Measurements from ENCODE around the gene IQGAP2.
"Not testable (repeated sequence)": the region's sequence is repeated elsewhere in the genome, so short reads cannot be mapped to it uniquely, and the experiment has no call there.

The IQGAP2 gene

DNA sequence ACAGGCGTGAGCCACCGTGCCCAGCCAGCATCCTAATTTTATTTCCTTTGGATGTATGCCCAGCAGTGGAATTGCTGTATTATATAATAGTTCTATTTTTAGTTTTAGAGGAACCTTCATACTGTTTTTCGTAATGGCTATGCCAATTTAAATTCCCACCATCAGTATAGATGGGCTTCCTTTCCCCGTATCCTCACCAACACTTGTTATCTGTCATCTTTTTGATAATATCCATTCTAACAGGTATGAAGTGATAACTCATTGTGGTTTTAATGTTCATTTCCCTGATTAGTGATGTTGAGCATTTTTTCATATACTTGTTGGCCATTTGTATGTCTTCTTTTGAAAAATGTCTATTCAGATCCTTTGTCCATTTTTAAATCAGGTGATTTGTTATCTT lies 325.9 kb downstream of the IQGAP2 start:
- no peak for DNase-seq

DNA sequence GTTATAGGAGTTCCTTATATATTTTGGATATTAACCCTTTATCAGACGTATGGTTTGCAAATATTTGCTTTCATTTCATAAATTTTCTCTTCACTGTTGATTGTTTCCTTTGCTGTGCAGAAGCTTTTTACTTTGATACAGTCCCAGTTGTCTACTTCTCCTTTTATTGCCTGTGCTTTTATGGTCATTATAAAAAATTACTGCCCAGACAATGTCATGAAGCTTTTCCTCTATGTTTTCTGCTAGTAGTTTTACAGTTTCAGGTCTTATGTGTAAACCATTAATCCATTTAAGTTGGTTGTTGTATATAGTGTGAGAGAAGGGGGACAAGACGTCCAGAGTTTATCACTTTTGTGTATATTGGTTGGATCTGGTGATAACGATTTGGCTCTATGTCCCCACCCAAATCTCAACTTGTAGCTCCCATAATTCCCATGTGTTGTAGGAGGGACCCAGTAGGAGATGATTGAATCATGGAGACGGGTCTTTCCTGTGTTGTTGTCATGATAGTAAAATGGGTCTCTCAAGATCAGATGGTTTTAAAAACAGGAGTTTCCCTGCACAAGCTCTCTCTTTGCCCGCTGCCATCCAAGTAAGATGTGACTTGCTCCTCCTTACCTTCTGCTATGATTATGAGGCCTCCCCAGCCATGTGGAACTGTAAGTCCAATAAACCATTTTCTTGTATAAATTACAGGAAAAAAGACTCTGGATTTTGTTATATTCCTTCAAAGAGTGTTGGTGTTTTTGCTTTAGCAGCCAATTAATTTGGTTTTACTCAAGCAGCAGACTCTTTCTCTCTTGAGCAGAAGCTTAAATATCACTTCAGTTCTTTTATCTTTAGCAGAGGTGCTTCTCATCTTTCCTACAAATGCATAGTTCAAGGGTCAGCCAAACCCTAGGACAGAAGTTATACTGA lies 326.5 kb downstream of the IQGAP2 start:
- no peak for DNase-seq

DNA sequence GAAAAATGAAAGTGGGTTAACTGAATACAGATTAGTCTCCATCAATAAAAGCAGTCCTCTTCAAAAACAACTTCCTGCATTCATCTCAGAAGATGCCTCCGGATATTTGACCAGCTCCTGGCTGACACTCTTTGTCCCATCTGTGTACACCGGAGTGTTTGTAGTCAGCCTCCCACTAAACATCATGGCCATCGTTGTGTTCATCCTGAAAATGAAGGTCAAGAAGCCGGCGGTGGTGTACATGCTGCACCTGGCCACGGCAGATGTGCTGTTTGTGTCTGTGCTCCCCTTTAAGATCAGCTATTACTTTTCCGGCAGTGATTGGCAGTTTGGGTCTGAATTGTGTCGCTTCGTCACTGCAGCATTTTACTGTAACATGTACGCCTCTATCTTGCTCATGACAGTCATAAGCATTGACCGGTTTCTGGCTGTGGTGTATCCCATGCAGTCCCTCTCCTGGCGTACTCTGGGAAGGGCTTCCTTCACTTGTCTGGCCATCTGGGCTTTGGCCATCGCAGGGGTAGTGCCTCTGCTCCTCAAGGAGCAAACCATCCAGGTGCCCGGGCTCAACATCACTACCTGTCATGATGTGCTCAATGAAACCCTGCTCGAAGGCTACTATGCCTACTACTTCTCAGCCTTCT lies 329.4 kb downstream of the IQGAP2 start:
- DNase-seq: no peak

DNA sequence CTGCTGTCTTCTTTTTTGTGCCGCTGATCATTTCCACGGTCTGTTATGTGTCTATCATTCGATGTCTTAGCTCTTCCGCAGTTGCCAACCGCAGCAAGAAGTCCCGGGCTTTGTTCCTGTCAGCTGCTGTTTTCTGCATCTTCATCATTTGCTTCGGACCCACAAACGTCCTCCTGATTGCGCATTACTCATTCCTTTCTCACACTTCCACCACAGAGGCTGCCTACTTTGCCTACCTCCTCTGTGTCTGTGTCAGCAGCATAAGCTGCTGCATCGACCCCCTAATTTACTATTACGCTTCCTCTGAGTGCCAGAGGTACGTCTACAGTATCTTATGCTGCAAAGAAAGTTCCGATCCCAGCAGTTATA lies 329.9 kb downstream of the IQGAP2 start:
- no peak for DNase-seq

DNA sequence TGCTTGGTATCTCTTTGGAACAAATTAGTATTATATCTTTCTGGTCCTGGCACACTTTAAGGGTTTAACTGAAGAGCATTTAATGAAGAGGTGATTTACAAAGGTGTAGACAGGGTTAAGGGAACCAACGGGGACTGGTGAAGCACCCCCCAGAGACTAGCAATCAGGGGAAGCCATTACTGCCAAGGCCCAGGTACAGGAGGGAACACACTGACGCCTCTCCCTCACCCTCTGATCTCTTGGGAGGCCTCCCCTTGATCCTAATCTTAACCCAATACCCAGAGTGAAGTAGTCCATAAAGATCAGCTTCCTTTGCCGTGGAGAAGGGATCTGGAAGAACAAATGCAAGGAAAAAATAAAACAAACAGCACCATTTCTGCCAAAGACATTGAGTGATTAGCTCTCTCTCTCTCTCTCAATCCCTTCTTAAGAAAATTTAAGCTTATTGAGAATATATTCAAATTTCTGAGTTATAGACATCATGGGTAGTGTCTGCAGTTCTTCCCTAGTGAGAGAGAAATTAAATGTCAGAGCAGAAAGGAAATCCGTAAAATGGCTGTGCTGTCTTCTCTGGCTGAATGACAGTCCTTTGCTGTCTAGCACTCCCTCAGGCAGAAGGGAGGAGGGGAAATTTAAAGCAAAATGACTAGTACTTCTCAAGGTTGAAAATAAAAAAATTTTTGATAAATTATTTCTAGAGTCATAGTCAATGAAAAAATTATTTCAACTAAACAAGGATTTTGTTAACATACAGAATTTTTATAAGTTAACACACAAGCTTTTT lies 332.9 kb downstream of the IQGAP2 start:
- DNase-seq: no peak

DNA sequence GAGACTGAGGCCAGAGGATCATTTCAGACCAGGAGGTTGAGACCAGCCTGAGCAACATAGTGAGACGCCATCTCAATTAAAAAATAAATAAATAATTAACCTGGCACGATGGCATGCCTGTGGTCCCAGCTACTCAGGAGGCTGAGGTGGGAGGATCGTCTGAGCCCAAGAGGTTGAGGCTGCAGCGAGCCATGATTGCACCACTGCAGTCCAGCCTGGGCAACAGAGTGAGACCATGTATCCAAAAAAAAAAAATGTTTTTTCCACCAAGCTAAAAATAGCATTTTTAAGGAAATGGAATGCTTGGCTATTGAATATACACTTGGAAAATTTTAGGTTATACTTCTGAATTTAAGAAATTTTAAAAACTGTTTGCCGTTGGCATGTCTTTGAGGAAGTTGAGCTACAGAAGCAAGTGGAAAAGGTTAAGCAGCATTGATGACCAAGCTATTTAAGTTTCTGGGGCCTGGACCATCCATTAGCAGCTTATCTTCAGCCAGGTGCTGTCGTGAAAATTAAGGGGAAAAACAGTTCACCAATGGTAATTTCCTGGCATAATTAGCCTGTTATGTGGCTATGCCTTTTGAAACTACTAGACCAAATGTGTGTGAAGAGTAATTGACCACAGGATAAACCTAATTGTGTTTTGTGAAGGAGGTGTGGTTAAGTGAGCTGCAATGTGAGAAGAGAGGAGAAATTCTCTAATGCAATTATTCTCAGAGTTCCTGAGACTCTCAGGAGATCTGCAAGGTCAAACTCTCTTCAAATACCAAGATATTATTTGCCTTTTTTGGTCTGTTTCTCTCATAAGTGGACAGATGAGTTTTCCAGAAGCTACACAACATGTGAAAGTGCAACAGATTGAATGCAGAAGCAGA lies 333.8 kb downstream of the IQGAP2 start:
- no peak for DNase-seq

DNA sequence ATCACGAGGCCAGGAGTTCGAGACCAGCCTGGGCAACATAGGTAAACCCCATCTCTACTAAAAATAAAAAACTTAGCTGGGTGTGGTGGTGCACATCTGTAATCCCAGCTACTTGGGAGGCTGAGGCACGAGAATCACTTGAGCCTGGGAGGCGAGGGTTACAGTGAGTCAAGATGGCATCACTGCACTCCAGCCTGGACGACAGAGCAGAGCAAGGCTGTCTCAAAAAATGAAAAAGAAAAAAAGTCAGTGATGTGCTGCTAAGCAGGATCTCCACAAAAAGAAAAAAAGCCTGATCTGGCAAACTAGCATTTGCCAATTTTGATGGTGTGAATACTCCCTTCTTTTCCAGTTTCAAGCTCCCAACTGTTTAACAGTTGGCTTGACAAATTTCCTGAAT lies 334.8 kb downstream of the IQGAP2 start:
- DNase-seq: no peak

DNA sequence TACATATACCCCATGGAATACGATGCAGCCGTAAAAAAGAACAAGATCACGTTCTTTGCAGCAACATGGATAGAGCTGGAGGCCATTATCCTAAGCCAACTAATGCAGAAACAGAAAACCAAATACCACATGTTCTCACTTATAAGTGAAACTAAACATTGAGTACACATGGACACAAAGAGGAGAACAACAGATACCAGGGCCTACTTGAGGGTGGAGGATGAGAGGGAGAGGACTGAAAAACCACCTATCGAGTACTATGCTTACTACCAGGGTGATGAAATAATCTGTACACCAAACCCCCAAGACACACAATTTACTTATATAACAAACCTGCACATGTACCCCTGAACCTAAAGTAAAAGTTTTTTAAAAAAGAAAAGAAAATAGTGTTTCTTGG lies 338.4 kb downstream of the IQGAP2 start:
- DNase-seq: not testable (repeated sequence)

DNA sequence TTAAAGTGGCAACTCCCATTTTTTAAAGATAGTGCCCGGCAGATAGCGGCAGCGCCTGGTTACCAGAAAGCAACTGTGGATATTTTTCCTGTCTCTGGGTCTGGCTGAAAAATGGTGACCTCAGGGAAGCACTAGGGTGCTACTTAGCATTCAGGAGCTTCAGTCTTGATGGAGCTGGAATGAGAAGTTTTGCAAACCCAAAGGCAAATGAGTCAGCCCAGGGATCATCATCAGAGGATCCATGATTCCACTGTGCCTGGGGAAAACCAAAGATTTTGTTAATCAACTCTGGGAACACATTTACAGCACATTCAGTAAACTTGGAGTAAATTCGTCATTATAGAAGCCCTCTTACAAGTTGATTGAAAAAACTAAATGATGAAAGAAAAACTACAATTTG lies 339.5 kb downstream of the IQGAP2 start:
- DNase-seq: no peak

DNA sequence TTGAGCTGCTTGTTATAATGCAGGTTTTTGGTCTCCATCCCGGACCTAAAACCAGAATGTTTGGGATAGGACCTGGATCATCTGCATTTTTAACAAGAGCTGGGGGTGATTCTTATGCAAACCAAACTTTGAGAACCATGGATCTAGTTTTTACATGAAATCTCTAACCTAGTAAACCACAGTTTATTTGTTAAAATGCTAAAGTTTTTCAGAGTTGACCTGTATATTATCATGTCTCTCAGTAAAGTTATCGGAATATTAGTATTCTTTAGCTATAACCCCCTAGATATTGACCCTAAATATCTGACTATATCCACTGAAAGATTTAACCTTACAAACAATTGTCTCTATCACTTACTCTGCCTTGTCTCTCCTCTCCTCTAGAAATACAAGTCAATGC lies 341.5 kb downstream of the IQGAP2 start:
- DNase-seq: no peak

DNA sequence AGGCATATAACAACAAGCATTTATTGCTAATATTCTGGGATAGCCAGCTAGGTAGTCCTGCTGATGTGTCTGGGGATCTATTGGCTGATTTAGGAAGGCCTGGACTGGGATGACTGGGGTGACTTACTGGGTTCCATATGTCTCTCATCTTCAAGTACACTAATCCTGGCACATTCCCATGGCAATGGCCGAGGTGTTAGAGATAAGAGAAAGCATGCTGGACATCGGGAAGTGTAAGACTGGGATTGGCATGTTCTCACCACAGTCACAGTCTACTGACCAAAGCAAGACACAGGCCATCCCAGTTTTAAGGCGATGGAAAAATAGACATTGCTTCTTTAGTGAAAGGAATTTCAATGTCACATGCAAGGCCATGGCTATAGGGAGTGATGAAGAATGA lies 342.6 kb downstream of the IQGAP2 start:
- no peak for DNase-seq

DNA sequence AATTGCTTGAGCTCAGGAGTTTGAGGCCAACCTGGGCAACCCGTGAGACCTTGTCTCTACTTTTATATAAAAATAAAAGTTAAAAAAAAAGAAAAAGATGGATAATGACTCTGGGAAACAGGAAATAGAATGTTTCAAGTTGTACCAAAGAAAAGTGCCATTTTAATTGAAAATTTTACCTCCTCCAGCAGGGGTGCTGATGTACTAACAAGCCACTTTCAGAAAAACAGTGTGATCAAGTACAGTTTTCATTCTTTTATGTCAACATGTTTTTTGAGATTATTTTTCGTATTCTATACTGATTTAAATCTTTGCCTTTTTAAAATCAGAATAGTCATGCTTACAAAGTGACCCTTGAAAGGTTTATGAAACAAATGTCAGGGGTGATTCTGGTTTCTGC lies 343.6 kb downstream of the IQGAP2 start:
- DNase-seq: no peak

DNA sequence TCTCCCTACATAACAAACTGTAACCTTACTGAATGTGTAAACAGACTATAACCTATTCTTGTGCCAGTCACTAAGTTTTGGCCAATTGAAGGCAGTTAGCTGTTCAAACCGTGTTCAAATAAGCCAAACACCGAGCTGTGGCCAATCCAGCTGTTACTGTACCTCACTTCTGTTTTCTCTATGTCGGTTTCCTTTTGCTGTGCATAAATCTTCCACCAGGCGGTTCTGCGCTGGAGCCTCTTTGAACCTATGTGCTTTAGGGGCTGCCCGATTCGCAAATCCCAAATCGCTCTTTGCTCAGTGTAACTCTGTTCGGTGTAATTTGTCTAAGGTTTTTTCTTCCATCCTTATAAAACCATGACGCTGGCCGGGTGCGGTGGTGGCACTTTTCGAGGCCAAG lies 344.6 kb downstream of the IQGAP2 start:
- DNase-seq: no peak

DNA sequence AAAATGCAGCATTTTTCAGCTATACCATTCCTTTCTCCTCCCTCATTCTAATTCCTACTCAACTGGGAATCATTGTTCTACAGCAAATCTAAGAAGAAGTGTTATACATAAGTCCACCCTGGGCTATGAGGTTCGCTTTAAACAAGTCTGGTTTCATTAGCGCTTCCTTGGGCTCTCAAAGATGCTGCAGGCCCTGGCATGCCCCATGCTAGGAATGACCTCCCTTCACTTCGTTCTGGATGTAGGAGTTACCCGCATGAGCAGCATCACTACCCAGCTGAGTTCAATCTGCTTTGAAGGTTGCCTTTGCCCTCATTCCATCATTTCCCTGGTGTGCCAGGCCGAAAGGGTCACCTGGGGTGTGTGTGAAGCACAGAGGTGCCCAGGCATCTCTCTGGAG lies 348.2 kb downstream of the IQGAP2 start:
- no peak for DNase-seq

DNA sequence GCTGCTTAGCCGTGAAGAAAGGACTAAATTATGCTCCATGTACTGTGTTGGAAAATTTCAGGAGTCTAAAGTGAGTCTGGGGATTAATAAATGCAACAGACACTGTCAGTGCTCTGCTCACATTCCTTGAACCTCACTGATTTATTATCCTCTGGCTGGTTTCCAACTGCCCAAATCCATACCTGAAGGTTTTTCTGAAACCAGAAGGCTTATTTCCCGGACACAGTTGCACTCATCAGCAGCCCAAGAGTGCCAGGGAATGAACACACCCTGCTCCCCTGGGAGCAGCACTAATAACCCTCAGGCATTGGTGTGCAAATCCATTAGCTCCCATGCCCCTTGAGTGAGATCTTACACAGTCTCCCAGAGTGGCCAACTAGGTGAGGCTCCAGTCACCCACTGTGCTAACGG lies 351.6 kb downstream of the IQGAP2 start:
- DNase-seq: no peak

DNA sequence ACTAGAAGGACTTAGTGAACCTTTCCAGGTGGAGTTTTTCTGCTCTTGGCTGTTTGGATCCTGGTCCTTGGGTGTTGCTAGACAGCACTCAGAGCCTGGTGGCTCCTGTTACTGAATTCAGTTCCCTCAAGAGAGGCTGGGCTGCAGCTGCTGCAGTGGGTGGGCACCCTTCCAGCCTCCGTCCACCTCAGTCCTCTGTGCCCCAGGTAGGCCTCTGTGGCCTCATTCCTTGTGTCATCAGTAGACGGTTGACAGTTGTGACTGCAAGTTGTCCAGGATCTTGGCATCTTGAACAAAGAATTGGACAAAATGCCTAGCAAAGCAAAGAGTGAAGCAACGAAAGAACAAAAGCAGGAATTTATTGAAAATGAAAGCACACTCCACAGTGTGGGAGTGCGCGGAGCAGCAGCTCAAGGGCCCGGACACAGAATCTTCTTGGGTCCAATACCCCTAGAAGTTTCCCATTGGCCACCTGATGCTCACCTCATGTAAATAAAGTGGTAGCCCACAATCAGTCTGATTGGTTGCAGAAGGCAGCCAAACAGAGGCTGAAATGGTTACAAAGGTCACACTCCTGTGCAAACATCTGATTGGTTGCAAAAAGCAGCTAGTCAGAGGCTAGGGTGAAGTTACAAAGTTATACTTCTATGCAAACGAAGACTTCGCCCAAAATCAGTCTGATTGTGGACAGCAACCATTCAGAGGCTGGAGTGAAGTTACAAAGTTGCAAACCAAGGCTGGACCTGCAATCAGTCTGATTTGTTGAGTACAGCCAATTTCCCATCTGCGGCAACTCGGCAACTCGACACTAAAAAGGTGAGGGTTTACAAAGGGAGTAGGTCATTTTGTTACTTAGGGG lies 352.9 kb downstream of the IQGAP2 start:
- no peak for DNase-seq

DNA sequence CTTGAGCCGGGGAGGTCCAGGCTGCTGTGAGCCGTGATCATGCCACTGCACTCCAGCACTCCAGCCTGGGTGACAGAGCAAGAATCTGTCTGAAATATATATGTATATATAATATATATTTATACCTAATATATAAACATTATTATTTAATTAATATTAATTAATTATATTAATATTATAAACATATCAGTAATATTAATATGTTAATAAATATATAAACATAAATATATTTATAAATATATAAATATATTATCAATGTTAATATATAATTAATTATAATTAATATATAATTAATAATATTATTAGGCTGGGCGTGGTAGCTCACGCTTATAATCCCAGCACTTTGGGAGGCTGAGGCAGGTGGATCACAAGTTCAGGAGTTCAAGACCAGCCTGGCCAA lies 354.0 kb downstream of the IQGAP2 start:
- DNase-seq: no peak

Measured in DMS79 treated with DMSO at 0.1 percent for 48 hours (cell line).